Hepatocyte (in vitro differentiated cells): ENCODE results near the gene POC1B. TPM values are rescaled to one million over a fixed set of nuclear protein-coding genes. Genes with fewer than 3 reads are reported as not detected.

Source experiments
- DNase-seq: peaks from one replicate; pipeline ENCODE4 v3.0.0-alpha.2; 2016; ENCODE audit warnings: low spot score
- H2AFZ ChIP-seq: fragments of 200-600 bp; sonication (generic); 2 replicates; pipeline ENCODE4 v1.6.0; 2016; ENCODE audit warnings: antibody characterized with exemption, mild to moderate bottlenecking
- H3K27ac ChIP-seq: fragments of 200-600 bp; sonication (generic); 2 replicates; pipeline ENCODE4 v1.5.1; 2016; ENCODE audit warnings: mild to moderate bottlenecking
- H3K27me3 ChIP-seq: fragments of 200-600 bp; sonication (generic); 2 replicates; pipeline ENCODE4 v1.6.1; 2016
- H3K36me3 ChIP-seq: fragments of 200-600 bp; sonication (generic); replicated peaks from 2 replicates; pipeline ENCODE4 v1.5.1; 2016; ENCODE audit warnings: low read depth; ENCODE audit not compliant: insufficient read depth
- H3K4me1 ChIP-seq: fragments of 200-600 bp; sonication (generic); 2 replicates; pipeline ENCODE4 v1.5.1; 2016; ENCODE audit warnings: mild to moderate bottlenecking, moderate library complexity; ENCODE audit not compliant: insufficient read depth
- H3K4me2 ChIP-seq: fragments of 200-600 bp; sonication (generic); 2 replicates; pipeline ENCODE4 v1.6.0; 2016
- H3K4me3 ChIP-seq: fragments of 200-600 bp; sonication (generic); 2 replicates; pipeline ENCODE4 v1.5.1; 2016; ENCODE audit warnings: mild to moderate bottlenecking
- H3K79me2 ChIP-seq: fragments of 200-600 bp; sonication (generic); 2 replicates; pipeline ENCODE4 v1.6.0; 2017; ENCODE audit warnings: mild to moderate bottlenecking
- H3K9me2 ChIP-seq: fragments of 200-600 bp; sonication (generic); replicated peaks from 2 replicates; pipeline ENCODE4 v1.6.0; 2017; ENCODE audit warnings: mild to moderate bottlenecking; ENCODE audit not compliant: insufficient read depth
- H3K9me3 ChIP-seq: fragments of 200-600 bp; sonication (generic); 2 replicates; pipeline ENCODE4 v1.5.1; 2016; ENCODE audit warnings: low read depth, mild to moderate bottlenecking
- H4K20me1 ChIP-seq: fragments of 200-600 bp; sonication (generic); 2 replicates; pipeline ENCODE4 v1.6.0; 2016; ENCODE audit warnings: mild to moderate bottlenecking; ENCODE audit not compliant: insufficient read depth, poor library complexity, severe bottlenecking
- EZH2 ChIP-seq: fragments of 200-600 bp; sonication (generic); IDR thresholded peaks from 2 replicates; pipeline ENCODE4 v1.6.1; 2016; ENCODE audit warnings: antibody characterized with exemption, mild to moderate bottlenecking, borderline replicate concordance
- EZH2phosphoT487 ChIP-seq: fragments of 200-600 bp; sonication (generic); IDR thresholded peaks from one replicate; pipeline ENCODE4 v1.6.1; 2018; ENCODE audit warnings: antibody characterized with exemption, mild to moderate bottlenecking, low read depth, moderate library complexity; ENCODE audit not compliant: unreplicated experiment, severe bottlenecking
- WGBS: methylation state at CpG from one replicate; pipeline ENCODE4 v1.1.6; 2016; ENCODE audit warnings: low lambda C conversion rate; ENCODE audit errors: missing lambda C conversion rate; 5-methylcytosine and 5-hydroxymethylcytosine counted together
- polyA plus RNA-seq: library from polyadenylated mRNA; unstranded; fragments of >200 nt; fragmentation: Nextera tagmentation; extraction: Ambion mirVana; gene quantifications from 2 replicates; pipeline ENCODE4 v1.2.1, GENCODE V29; 2016
- total RNA-seq: library from RNA; depleted of rRNA; stranded (reverse); fragments of >200 nt; gene quantifications from 2 replicates; pipeline ENCODE4 v1.2.3, GENCODE V29; 2014
- TF ChIP-seq, protein P1 (sequence below): fragments of 200-600 bp; sonication (generic); IDR thresholded peaks from 2 replicates; pipeline ENCODE4 v1.5.1; 2016; ENCODE audit warnings: antibody characterized with exemption, mild to moderate bottlenecking; ENCODE audit not compliant: poor library complexity

The POC1B gene
- total and polyA plus RNA-seq, 2 experiments from 2014 or later, result 11.6 to 18.9 TPM

DNA sequence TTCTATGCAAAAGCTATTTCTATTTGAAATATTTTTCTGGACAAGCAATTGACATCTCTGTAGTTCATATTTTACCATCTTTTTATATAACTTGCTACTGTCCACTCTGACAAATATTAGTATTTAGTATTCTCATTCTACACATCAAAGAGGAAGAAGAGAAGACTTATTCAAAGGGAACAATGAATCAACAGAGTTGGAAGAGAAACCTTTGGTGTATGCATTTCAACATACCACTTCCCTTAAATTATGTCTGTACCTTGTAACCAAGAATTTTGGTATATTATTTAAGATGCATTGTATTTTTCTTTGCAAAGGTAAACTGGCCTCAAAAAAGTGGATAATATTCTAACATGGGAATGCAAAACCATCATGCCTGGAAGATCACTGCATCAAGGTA, 101.5 kb downstream of the POC1B start:
- Histone ChIP-seq H3K4me2 (no peak overlapping the region), H3K9me3 (no peaks in the 10 kb centered on the region), H3K36me3 (no peaks in the 10 kb centered on the region), H3K79me2 (no peaks in the 10 kb centered on the region), H4K20me1 (no peaks in the 10 kb centered on the region), H3K9me2 (no peaks in the 10 kb centered on the region), H2AFZ (no peak overlapping the region), H3K4me1 (no peaks in the 10 kb centered on the region), H3K27me3 (no peaks in the 10 kb centered on the region), H3K4me3 (no peak overlapping the region), H3K27ac (no peak overlapping the region)
- no peak for DNase-seq
- TF ChIP-seq EZH2phosphoT487 (no peak), EZH2 (no peak)
- TF ChIP-seq, protein P1, sequence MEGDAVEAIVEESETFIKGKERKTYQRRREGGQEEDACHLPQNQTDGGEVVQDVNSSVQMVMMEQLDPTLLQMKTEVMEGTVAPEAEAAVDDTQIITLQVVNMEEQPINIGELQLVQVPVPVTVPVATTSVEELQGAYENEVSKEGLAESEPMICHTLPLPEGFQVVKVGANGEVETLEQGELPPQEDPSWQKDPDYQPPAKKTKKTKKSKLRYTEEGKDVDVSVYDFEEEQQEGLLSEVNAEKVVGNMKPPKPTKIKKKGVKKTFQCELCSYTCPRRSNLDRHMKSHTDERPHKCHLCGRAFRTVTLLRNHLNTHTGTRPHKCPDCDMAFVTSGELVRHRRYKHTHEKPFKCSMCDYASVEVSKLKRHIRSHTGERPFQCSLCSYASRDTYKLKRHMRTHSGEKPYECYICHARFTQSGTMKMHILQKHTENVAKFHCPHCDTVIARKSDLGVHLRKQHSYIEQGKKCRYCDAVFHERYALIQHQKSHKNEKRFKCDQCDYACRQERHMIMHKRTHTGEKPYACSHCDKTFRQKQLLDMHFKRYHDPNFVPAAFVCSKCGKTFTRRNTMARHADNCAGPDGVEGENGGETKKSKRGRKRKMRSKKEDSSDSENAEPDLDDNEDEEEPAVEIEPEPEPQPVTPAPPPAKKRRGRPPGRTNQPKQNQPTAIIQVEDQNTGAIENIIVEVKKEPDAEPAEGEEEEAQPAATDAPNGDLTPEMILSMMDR, result no peak

DNA sequence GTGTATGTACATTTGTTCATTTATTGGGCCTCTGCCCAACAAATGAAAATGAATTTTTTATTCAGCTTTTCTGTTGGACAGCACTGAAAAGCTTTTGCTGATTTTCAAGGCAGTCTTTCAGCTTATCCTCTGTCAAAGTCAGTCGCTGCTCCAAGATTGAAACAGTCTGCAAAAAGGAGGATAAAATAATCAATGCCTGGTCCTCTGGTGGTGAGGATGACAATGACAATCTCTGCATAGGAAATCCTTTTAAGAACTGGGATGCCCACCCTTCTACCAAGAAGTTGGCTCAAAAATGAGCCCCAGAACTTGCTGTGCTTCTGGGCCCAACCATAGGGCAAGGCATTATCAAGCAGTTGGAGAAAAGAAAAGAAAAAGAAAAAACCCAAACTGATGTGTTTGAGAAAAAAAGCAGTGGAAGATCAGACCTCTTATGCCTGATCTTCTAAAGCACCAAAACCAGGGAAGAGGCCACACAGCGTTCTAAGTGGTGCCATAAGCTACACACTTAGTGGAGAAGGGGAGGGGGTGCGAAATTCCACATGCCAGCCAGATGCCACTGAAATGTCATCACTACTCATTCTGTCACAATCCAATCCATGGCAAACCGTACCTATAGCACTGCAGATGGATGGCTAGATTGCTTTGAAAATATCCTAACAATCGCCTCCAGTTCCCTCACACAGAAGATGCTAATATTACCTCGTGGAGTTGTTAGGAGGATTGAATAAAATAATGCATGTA, 104.6 kb downstream of the POC1B start:
- Histone ChIP-seq H3K4me1 (peaks cover 7% of the 10 kb centered on the region), H3K9me3 (no peaks in the 10 kb centered on the region), H3K27me3 (no peaks in the 10 kb centered on the region), H3K36me3 (no peaks in the 10 kb centered on the region), H2AFZ (no peak overlapping the region), H3K9me2 (no peaks in the 10 kb centered on the region), H4K20me1 (no peaks in the 10 kb centered on the region), H3K27ac (no peak overlapping the region), H3K4me3 (no peak overlapping the region), H3K79me2 (no peaks in the 10 kb centered on the region), H3K4me2 (no peak overlapping the region)
- no peak for DNase-seq
- 82% methylated on average over 6 of the region's 6 CpGs for WGBS
- TF ChIP-seq EZH2 (no peak), EZH2phosphoT487 (no peak)
- TF ChIP-seq, protein P1, result no peak

DNA sequence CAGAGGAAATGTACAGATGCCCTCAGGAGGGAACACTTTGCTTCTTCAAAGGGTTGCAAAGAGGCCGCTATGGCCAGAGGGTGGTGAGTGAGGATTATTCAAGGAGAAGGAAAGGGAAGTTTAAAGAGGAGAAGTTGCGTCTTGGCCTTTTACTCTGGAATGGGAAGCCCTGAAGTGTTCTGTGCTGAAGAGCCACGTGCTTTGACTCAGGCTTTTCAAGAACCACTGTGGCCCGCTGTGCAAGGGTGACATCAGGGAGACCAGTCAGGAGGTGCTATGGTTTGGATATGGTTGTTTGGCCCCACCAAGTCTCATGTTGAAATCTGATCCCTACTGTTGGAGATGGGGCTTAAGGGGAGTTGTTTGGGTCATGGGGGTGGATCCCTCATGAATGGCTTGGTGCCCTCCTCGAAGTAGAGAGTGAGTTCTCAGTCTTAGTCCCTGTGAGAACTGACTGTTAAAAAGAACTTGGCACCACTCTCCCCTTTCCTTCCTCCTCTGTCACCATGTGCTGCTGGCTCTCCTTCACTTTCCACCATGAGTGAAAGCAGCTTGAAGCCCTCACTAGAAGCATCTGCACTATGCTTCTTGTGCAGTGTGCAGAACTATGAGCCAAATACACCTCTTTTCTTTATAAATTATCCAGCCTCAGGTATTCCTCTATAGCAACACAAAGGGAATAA, 107.5 kb downstream of the POC1B start:
- no peak overlapping the region for H3K4me2 ChIP-seq
- no peaks in the 10 kb centered on the region for H3K27me3 ChIP-seq
- H3K36me3 ChIP-seq, result no peaks in the 10 kb centered on the region
- H3K79me2 ChIP-seq, result no peaks in the 10 kb centered on the region
- no peaks in the 10 kb centered on the region for H3K9me3 ChIP-seq
- peaks cover 8% of the 10 kb centered on the region for H3K4me1 ChIP-seq
- no peaks in the 10 kb centered on the region for H4K20me1 ChIP-seq
- H3K27ac ChIP-seq, result no peak overlapping the region
- H3K9me2 ChIP-seq, result no peaks in the 10 kb centered on the region
- WGBS, result 95% methylated on average over 5 of the region's 5 CpGs
- TF ChIP-seq, protein P1, result no peak
- no peak for TF ChIP-seq EZH2phosphoT487
- TF ChIP-seq EZH2, result no peak
- no peak overlapping the region for H2AFZ ChIP-seq
- H3K4me3 ChIP-seq, result no peak overlapping the region
- no peak for DNase-seq
